Measurements from ENCODE around the gene SMO. TPM values are rescaled to one million over a fixed set of nuclear protein-coding genes. Genes with fewer than 3 reads are reported as not detected.
"Not testable (repeated sequence)": the region's sequence is repeated elsewhere in the genome, so short reads cannot be mapped to it uniquely, and the experiment has no call there.

The SMO gene
- total RNA-seq, 1 experiment from 2014 or later, result 15.7 TPM

- H3K27ac ChIP-seq (ENCODE audit: low read length), result no peak overlapping the region
- no peaks in the 10 kb centered on the region for H3F3A ChIP-seq (ENCODE audit: low read length, unreplicated experiment)
- POLR2A ChIA-PET (ENCODE audit: unreplicated experiment), result no interaction called here
- DNase-seq (no peak), ATAC-seq (no peak)
- no peaks in the 10 kb centered on the region for H3K27me3 ChIP-seq (ENCODE audit: low read length)
- no peaks in the 10 kb centered on the region for H3K36me3 ChIP-seq (ENCODE audit: low read depth, low read length)
- BruUV-seq (replicated peaks), result no TSS peak
- no peaks in the 10 kb centered on the region for H4K20me1 ChIP-seq (ENCODE audit: low read length)
- intact Hi-C loops (cut with micrococcal nuclease), result no loop called here
- H3K9me3 ChIP-seq (ENCODE audit: low read length), result no peaks in the 10 kb centered on the region
- no peaks in the 10 kb centered on the region for H3K9me2 ChIP-seq (replicated peaks; ENCODE audit: low read length)
- H3K79me2 ChIP-seq (ENCODE audit: low read length), result no peaks in the 10 kb centered on the region
- H3K4me1 ChIP-seq (ENCODE audit: insufficient read depth, low read length), result no peaks in the 10 kb centered on the region
- H2AFZ ChIP-seq (ENCODE audit: low read length), result no peak overlapping the region
- no peak overlapping the region for H3K9ac ChIP-seq (ENCODE audit: low read length)
- H3K4me2 ChIP-seq (ENCODE audit: low read length), result no peak overlapping the region
- no peak for TF ChIP-seq EZH2phosphoT487 (IDR thresholded peaks at IDR 0.05; ENCODE audit: borderline replicate concordance, low read length)
- TF ChIP-seq, protein P1, sequence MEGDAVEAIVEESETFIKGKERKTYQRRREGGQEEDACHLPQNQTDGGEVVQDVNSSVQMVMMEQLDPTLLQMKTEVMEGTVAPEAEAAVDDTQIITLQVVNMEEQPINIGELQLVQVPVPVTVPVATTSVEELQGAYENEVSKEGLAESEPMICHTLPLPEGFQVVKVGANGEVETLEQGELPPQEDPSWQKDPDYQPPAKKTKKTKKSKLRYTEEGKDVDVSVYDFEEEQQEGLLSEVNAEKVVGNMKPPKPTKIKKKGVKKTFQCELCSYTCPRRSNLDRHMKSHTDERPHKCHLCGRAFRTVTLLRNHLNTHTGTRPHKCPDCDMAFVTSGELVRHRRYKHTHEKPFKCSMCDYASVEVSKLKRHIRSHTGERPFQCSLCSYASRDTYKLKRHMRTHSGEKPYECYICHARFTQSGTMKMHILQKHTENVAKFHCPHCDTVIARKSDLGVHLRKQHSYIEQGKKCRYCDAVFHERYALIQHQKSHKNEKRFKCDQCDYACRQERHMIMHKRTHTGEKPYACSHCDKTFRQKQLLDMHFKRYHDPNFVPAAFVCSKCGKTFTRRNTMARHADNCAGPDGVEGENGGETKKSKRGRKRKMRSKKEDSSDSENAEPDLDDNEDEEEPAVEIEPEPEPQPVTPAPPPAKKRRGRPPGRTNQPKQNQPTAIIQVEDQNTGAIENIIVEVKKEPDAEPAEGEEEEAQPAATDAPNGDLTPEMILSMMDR (conservative IDR thresholded peaks at IDR 0.05; ENCODE audit: low read depth, low read length), result no peak
- no peak for TF ChIP-seq EZH2 (IDR thresholded peaks at IDR 0.05; ENCODE audit: low read length, unreplicated experiment)
- H3K4me3 ChIP-seq (ENCODE audit: low read length), result no peak overlapping the region
- CTCF ChIA-PET, result no interaction called here
Measured at GRCh38 chr7:129247087-129247486, 58.7 kb downstream of the SMO start.

DNA sequence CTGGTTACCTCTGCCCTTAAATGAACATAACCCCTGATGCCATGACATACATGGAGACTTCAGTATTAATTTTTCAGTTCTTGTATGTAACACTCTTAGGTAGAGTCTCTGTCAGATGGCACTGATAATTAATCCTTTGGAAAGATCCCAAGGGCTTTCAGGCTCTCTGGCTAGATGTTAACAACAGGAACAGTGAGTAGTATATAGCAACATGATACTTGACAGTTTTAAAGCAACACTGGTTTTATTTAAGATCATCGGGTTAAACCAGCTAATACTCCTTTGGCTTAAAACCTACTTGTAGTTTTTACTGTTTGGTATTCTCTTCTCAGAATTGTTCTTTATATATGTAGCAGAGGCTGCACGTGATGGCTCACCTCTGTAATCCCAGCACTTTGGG, 63.7 kb downstream of the SMO start:
- BruUV-seq (replicated peaks), result no TSS peak
- H3F3A ChIP-seq (ENCODE audit: low read length, unreplicated experiment), result no peaks in the 10 kb centered on the region
- H3K4me1 ChIP-seq (ENCODE audit: insufficient read depth, low read length), result no peaks in the 10 kb centered on the region
- no peak overlapping the region for H3K27ac ChIP-seq (ENCODE audit: low read length)
- H2AFZ ChIP-seq (ENCODE audit: low read length), result no peak overlapping the region
- no peaks in the 10 kb centered on the region for H3K27me3 ChIP-seq (ENCODE audit: low read length)
- ChIA-PET POLR2A (ENCODE audit: unreplicated experiment) (no interaction called here), CTCF (no interaction called here)
- intact Hi-C loops (cut with micrococcal nuclease), result no loop called here
- H3K4me2 ChIP-seq (ENCODE audit: low read length), result no peak overlapping the region
- H3K9ac ChIP-seq (ENCODE audit: low read length), result no peak overlapping the region
- no peaks in the 10 kb centered on the region for H3K9me2 ChIP-seq (replicated peaks; ENCODE audit: low read length)
- TF ChIP-seq, protein P1 (conservative IDR thresholded peaks at IDR 0.05; ENCODE audit: low read depth, low read length), result no peak
- TF ChIP-seq EZH2phosphoT487 (IDR thresholded peaks at IDR 0.05; ENCODE audit: borderline replicate concordance, low read length) (no peak), EZH2 (IDR thresholded peaks at IDR 0.05; ENCODE audit: low read length, unreplicated experiment) (no peak)
- no peaks in the 10 kb centered on the region for H3K9me3 ChIP-seq (ENCODE audit: low read length)
- no peaks in the 10 kb centered on the region for H4K20me1 ChIP-seq (ENCODE audit: low read length)
- H3K79me2 ChIP-seq (ENCODE audit: low read length), result no peaks in the 10 kb centered on the region
- DNase-seq (no peak), ATAC-seq (no peak)
- no peaks in the 10 kb centered on the region for H3K36me3 ChIP-seq (ENCODE audit: low read depth, low read length)
- no peak overlapping the region for H3K4me3 ChIP-seq (ENCODE audit: low read length)

DNA sequence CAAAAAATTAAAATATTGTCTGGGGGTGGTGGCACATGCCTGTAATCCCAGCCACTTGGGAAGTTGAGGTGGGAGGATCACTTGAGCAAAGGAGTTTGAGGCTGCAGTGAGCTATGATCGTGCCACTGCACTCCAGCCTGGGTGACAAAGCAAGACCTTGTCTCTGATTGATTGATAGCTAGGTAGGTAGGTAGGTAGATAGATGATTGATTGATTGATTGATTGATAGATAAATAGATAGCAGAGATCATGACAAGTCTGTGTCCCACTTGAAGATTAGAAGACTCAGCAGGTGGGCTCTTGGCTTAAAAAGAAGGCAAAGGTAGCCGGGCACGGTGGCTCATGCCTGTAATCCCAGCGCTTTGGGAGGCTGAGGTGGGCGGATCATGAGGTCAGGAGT, 64.2 kb downstream of the SMO start:
- H3K79me2 ChIP-seq (ENCODE audit: low read length); H4K20me1 ChIP-seq (ENCODE audit: low read length); POLR2A ChIA-PET (ENCODE audit: unreplicated experiment); H3K9ac ChIP-seq (ENCODE audit: low read length); H3K4me2 ChIP-seq (ENCODE audit: low read length); DNase-seq; H3K27ac ChIP-seq (ENCODE audit: low read length); H3K9me2 ChIP-seq (replicated peaks; ENCODE audit: low read length); H3K36me3 ChIP-seq (ENCODE audit: low read depth, low read length); BruUV-seq (replicated peaks); H3K4me3 ChIP-seq (ENCODE audit: low read length); H3K9me3 ChIP-seq (ENCODE audit: low read length); H3F3A ChIP-seq (ENCODE audit: low read length, unreplicated experiment); H2AFZ ChIP-seq (ENCODE audit: low read length); ATAC-seq; H3K4me1 ChIP-seq (ENCODE audit: insufficient read depth, low read length); CTCF ChIA-PET; H3K27me3 ChIP-seq (ENCODE audit: low read length); intact Hi-C loops (cut with micrococcal nuclease): not testable (repeated sequence)
